Kidney (tissue), 14 donors: ENCODE data around the gene KIF16B. TPM values are rescaled to one million over a fixed set of nuclear protein-coding genes. Genes with fewer than 3 reads are reported as not detected.

Source experiments
- DNase-seq, 5 donors: peaks; one replicate each; pipeline ENCODE4 v3.0.0-alpha.2; 2013 to 2020
- FAIRE-seq: peaks from 2 replicates; lab custom pipeline; 2012; peaks lifted over from hg19 to GRCh38; lab: Jason Lieb, UNC
- H3K27ac ChIP-seq, 2 donors: one replicate each; pipeline ENCODE4 v1.7.0; 2013; ENCODE audit warnings: low read depth in 2 of 2, low read length in 2 of 2, inconsistent platforms in 1 of 2
- H3K27me3 ChIP-seq: one replicate; pipeline ENCODE4 v1.7.1; 2013; ENCODE audit warnings: low read length, inconsistent platforms; ENCODE audit not compliant: control insufficient read depth, insufficient read depth
- H3K36me3 ChIP-seq, 3 donors: one replicate each; pipeline versions ENCODE4 v1.7.0 to v1.7.1; 2013; ENCODE audit warnings: low read length in 3 of 3, control low read depth in 1 of 3, inconsistent platforms in 1 of 3; ENCODE audit not compliant: insufficient read depth in 3 of 3, control insufficient read depth in 2 of 3
- H3K4me1 ChIP-seq, 3 donors: one replicate each; pipeline versions ENCODE4 v1.7.0 to v1.7.1; 2013; ENCODE audit warnings: low read length in 3 of 3, inconsistent platforms in 1 of 3, low read depth in 1 of 3; ENCODE audit not compliant: control insufficient read depth in 2 of 3, insufficient read depth in 2 of 3
- H3K4me3 ChIP-seq, 3 donors: one replicate each; pipeline versions ENCODE4 v1.7.0 to v1.8.1; 2013; ENCODE audit warnings: low read length in 3 of 3, control low read depth in 1 of 3, inconsistent platforms in 1 of 3
- H3K9ac ChIP-seq, 3 donors: one replicate each; pipeline versions ENCODE4 v1.7.0 to v1.7.1; 2013; ENCODE audit warnings: low read length in 3 of 3, control low read depth in 1 of 3, inconsistent platforms in 1 of 3
- H3K9me3 ChIP-seq, 3 donors: one replicate each; pipeline versions ENCODE4 v1.7.0 to v1.7.1; 2013; ENCODE audit warnings: low read length in 3 of 3, control low read depth in 1 of 3, inconsistent platforms in 1 of 3; ENCODE audit not compliant: control insufficient read depth in 2 of 3, insufficient read depth in 1 of 3
- CTCF ChIP-seq: IDR thresholded peaks from 3 replicates; pipeline ENCODE4 v1.5.1; 2012; ENCODE audit warnings: mild to moderate bottlenecking, moderate library complexity, borderline replicate concordance; ENCODE audit not compliant: insufficient read depth; ENCODE audit errors: extremely low read depth
- intact Hi-C: fragments of 100-400 bp; cut with DNase I; formaldehyde crosslinking; loops from one replicate; pipeline ENCODE4 v1.11.1; 2022
- polyA plus RNA-seq: library from polyadenylated mRNA; stranded (reverse); fragments of 350-450 nt; fragmentation: Illumina TruSeq; extraction: RNeasy Lipid Tissue Mini Kit (QIAGEN cat#74804); gene quantifications from one replicate; pipeline ENCODE4 v1.2.3, GENCODE V29; 2014; ENCODE audit warnings: low read depth, low replicate concordance; ENCODE audit not compliant: insufficient read depth
- total RNA-seq: library from RNA; stranded (reverse); fragmentation: NEBNext Ultra II Directional; extraction: Animal tissue kit (Norgen Biotek cat#: 25700); gene quantifications from one replicate; pipeline ENCODE4 v1.2.1, GENCODE V29; 2021
- donor health status: control.
- donor health status: control.
- donor health status: control.
- donor health status: control.
- donor health status: control.
- donor health status: DM: yes; HTN: yes; CAD: no.
- donor health status: Normal renal cell carcinoma (clear cell type).

Gene KIF16B
- total and polyA plus RNA-seq, 2 donors from 2014 or later, result 15.0 to 19.7 TPM

- TF ChIP-seq CTCF, result no peak
- Histone ChIP-seq H3K4me1 (peaks cover 0 to 4% (median 0%) of the 10 kb centered on the region in 3 donors), H3K9me3 (no peaks in the 10 kb centered on the region), H3K4me3 (no peak overlapping the region), H3K9ac (no peak overlapping the region), H3K27me3 (no peaks in the 10 kb centered on the region), H3K36me3 (peaks cover 0 to 9% (median 0%) of the 10 kb centered on the region in 3 donors), H3K27ac (no peak overlapping the region)
- no peak for DNase-seq
- intact Hi-C loops, result no loop called here
- FAIRE-seq, result no peak
Measured at GRCh38 chr20:16388731-16389130, 184.5 kb downstream of the KIF16B start.

GRCh38 chr20:16387666-16388065, 185.6 kb downstream of the KIF16B start:
- H3K4me1 ChIP-seq, result no peaks in the 10 kb centered on the region
- H3K27ac ChIP-seq, result no peak overlapping the region
- peaks cover 0 to 9% (median 0%) of the 10 kb centered on the region in 3 donors for H3K36me3 ChIP-seq
- no peaks in the 10 kb centered on the region for H3K27me3 ChIP-seq
- no peak for TF ChIP-seq CTCF
- DNase-seq (no peak), FAIRE-seq (no peak)
- H3K9ac ChIP-seq, result no peak overlapping the region
- no peaks in the 10 kb centered on the region for H3K9me3 ChIP-seq
- intact Hi-C loops, result no loop called here
- H3K4me3 ChIP-seq, result no peak overlapping the region

- H3K4me3 ChIP-seq, result no peak overlapping the region
- no peak overlapping the region for H3K27ac ChIP-seq
- intact Hi-C loops, result no loop called here
- peak in 2 of 5 donors; percentile 10 to 14 for DNase-seq
- H3K9ac ChIP-seq, result no peak overlapping the region
- no peak for TF ChIP-seq CTCF
- no peaks in the 10 kb centered on the region for H3K9me3 ChIP-seq
- no peaks in the 10 kb centered on the region for H3K4me1 ChIP-seq
- no peaks in the 10 kb centered on the region for H3K27me3 ChIP-seq
- no peak for FAIRE-seq
- H3K36me3 ChIP-seq, result peaks cover 0 to 2% (median 0%) of the 10 kb centered on the region in 3 donors
Measured at GRCh38 chr20:16385891-16386290, 187.4 kb downstream of the KIF16B start.

- intact Hi-C loops, result no loop called here
- Histone ChIP-seq H3K36me3 (peaks cover 0 to 2% (median 0%) of the 10 kb centered on the region in 3 donors), H3K4me3 (no peak overlapping the region), H3K9ac (no peak overlapping the region), H3K4me1 (no peaks in the 10 kb centered on the region), H3K9me3 (no peaks in the 10 kb centered on the region), H3K27ac (no peak overlapping the region), H3K27me3 (no peaks in the 10 kb centered on the region)
- FAIRE-seq (no peak), DNase-seq (peak in 2 of 5 donors; percentile 15 to 33)
- TF ChIP-seq CTCF, result no peak
Measured at GRCh38 chr20:16385462-16385861, 187.8 kb downstream of the KIF16B start.
